Nucleus accumbens (tissue), 56 donors: ENCODE data around the gene SEMA3A.

Source experiments
- DNase-seq, 56 donors: peaks; one replicate each; lab custom pipeline; 2025; lab: John Stamatoyannopoulos, UW

Gene SEMA3A

GRCh38 chr7:84199216-84199615 is 4.6 kb upstream of the SEMA3A start:
- DNase-seq = no peak

GRCh38 chr7:84196084-84196503 is 1.5 kb upstream of the SEMA3A start:
- peak in 3 of 56 donors; percentile 1 to 15 (median 6) for DNase-seq

- DNase-seq = no peak
Measured at GRCh38 chr7:84195295-84196060, 889 bp upstream of the SEMA3A start.

GRCh38 chr7:84193747-84194146 is 842 bp downstream of the SEMA3A start:
- no peak for DNase-seq

- DNase-seq = no peak
Measured at GRCh38 chr7:84191842-84192241, 2.7 kb downstream of the SEMA3A start.

- DNase-seq = no peak
Measured at GRCh38 chr7:84191261-84191660, 3.3 kb downstream of the SEMA3A start.

GRCh38 chr7:84190016-84190705 is 4.4 kb downstream of the SEMA3A start:
- no peak for DNase-seq

GRCh38 chr7:84188786-84189405 is 5.7 kb downstream of the SEMA3A start:
- no peak for DNase-seq

GRCh38 chr7:84187813-84188510 is 6.6 kb downstream of the SEMA3A start:
- DNase-seq = no peak

GRCh38 chr7:84187087-84187805 is 7.3 kb downstream of the SEMA3A start:
- no peak for DNase-seq

GRCh38 chr7:84183741-84184140 is 10.8 kb downstream of the SEMA3A start:
- DNase-seq = no peak

GRCh38 chr7:84182301-84182700 is 12.3 kb downstream of the SEMA3A start:
- DNase-seq = no peak

GRCh38 chr7:84181628-84182027 is 13.0 kb downstream of the SEMA3A start:
- DNase-seq = no peak

GRCh38 chr7:84177758-84178412 is 16.7 kb downstream of the SEMA3A start:
- DNase-seq = no peak

- DNase-seq = no peak
Measured at GRCh38 chr7:84176716-84177115, 17.9 kb downstream of the SEMA3A start.

GRCh38 chr7:84175461-84175860 is 19.1 kb downstream of the SEMA3A start:
- DNase-seq = no peak

GRCh38 chr7:84170646-84171045 is 23.9 kb downstream of the SEMA3A start:
- DNase-seq = no peak

GRCh38 chr7:84162584-84162983 is 32.0 kb downstream of the SEMA3A start:
- DNase-seq = no peak

- DNase-seq = no peak
Measured at GRCh38 chr7:84162125-84162524, 32.5 kb downstream of the SEMA3A start.

GRCh38 chr7:84161398-84161797 is 33.2 kb downstream of the SEMA3A start:
- DNase-seq = no peak
